ENCODE results near the gene XAB2.

XAB2 gene

GRCh38 chr19:7629347-7630054 lies at the start of gene XAB2, which contains the start of gene PET100:
Gene XAB2, minus strand, starts transcription at chr19:7629545. Its CDS starts 18 bp downstream, at chr19:7629527.
Gene PET100, plus strand, starts transcription at chr19:7629793. Its CDS starts 41 bp downstream, at chr19:7629834.
- TF ChIP-seq CTCF (IDR thresholded peaks at IDR 0.05; ENCODE audit: insufficient read depth, low read depth, low read length, missing control alignments) = no peak
- peak within 1 kb of the TSS; percentile 100 for H3K4me3 ChIP-seq (ENCODE audit: low read length)
- DNase-seq (ENCODE audit: low read depth) = peak; percentile 99

GRCh38 chr19:7677669-7678311 lies 48.4 kb upstream of the XAB2 start:
- TF ChIP-seq CTCF (IDR thresholded peaks at IDR 0.05; ENCODE audit: insufficient read depth, low read depth, low read length, missing control alignments) = no peak
- no peak overlapping the region for H3K4me3 ChIP-seq (ENCODE audit: low read length)
- no peak for DNase-seq (ENCODE audit: low read depth)

DNA sequence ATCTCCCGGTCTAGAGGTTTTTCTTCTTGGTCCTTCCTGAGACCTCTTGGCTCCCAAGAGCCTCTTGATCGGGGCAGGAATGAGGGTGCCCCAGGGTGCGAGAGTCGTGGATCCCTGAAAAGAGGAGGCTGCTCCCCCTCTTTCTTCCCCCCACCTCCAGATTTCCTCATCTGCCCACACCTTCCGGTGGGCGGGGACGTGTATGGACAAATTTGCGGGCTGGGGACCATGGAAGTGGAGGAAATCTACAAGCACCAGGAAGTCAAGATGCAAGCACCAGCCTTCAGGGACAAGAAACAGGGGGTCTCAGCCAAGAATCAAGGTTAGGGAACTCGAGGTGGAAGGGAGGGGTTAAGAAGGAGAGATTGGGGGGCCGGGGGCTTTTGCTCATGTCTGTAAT lies 47.5 kb upstream of the XAB2 start, which contains the start of gene MCEMP1:
MCEMP1 (plus strand) TSS at position 237 of the 400 bp plus-strand sequence; CDS start at position 268, 31 bp downstream.
- DNase-seq (ENCODE audit: low read depth) = no peak
- no peak within 1 kb of the TSS for H3K4me3 ChIP-seq (ENCODE audit: low read length)
- no peak for TF ChIP-seq CTCF (IDR thresholded peaks at IDR 0.05; ENCODE audit: insufficient read depth, low read depth, low read length, missing control alignments)

DNA sequence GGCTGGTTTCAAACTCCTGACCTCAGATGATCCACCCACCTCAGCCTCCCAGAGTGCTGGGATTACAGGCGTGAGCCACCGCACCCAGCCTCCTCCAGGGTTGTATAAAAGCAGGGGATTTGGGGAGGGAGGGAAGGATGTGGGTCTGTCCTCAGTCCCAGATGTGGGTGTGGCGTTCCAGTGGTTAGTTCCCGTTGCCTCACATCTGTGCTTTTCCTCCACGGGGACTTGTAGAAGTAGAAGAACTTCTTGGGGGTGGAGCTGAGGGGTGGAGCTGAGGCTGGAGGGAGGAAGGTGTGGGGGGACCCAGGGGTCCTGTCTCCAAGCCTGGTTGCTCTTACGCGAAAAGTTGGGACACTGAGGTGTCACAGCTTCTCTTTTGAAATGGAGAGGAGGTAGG lies 47.0 kb upstream of the XAB2 start:
- no peak overlapping the region for H3K4me3 ChIP-seq (ENCODE audit: low read length)
- no peak for DNase-seq (ENCODE audit: low read depth)
- no peak for TF ChIP-seq CTCF (IDR thresholded peaks at IDR 0.05; ENCODE audit: insufficient read depth, low read depth, low read length, missing control alignments)

GRCh38 chr19:7674010-7675005 lies 45.0 kb upstream of the XAB2 start:
- DNase-seq (ENCODE audit: low read depth) = peak; percentile 59

More at GRCh38 chr19:7674010-7675005, 45.0 kb upstream of the XAB2 start:
- no peak for TF ChIP-seq CTCF (IDR thresholded peaks at IDR 0.05; ENCODE audit: insufficient read depth, low read depth, low read length, missing control alignments)
- H3K4me3 ChIP-seq (ENCODE audit: low read length) = no peak overlapping the region

Measured in epithelial cell of esophagus (primary cell).